Neuronal stem cell (in vitro differentiated cells): Measurements from ENCODE around the gene MGAT4B.

ENCODE experiments used
- DNase-seq: peaks from one replicate; pipeline ENCODE4 v3.0.0-alpha.2; 2013; ENCODE audit warnings: low spot score
- H2AFZ ChIP-seq: one replicate; pipeline ENCODE4 v1.6.1; 2013; ENCODE audit warnings: mild to moderate bottlenecking, low read length, inconsistent platforms
- H2AK5ac ChIP-seq: 2 replicates; pipeline ENCODE4 v1.6.1; 2013; ENCODE audit warnings: low read depth, mild to moderate bottlenecking, inconsistent platforms, low read length, moderate library complexity, mixed read lengths
- H2BK120ac ChIP-seq: 2 replicates; pipeline ENCODE4 v1.6.1; 2013; ENCODE audit warnings: low read depth, mild to moderate bottlenecking, inconsistent platforms, low read length, moderate library complexity, mixed read lengths
- H2BK12ac ChIP-seq: one replicate; pipeline ENCODE4 v1.6.1; 2013; ENCODE audit warnings: low read length, inconsistent platforms
- H2BK15ac ChIP-seq: 2 replicates; pipeline ENCODE4 v1.6.1; 2013; ENCODE audit warnings: mild to moderate bottlenecking, low read length, inconsistent platforms, mixed read lengths
- H2BK5ac ChIP-seq: one replicate; pipeline ENCODE4 v1.6.1; 2013; ENCODE audit warnings: inconsistent platforms, mild to moderate bottlenecking, low read length, moderate library complexity
- H3K14ac ChIP-seq: one replicate; pipeline ENCODE4 v1.6.1; 2013; ENCODE audit warnings: low read length, inconsistent platforms
- H3K18ac ChIP-seq: 2 replicates; pipeline ENCODE4 v1.6.1; 2013; ENCODE audit warnings: low read length, inconsistent platforms
- H3K23ac ChIP-seq: 2 replicates; pipeline ENCODE4 v1.6.1; 2013; ENCODE audit warnings: low read depth, mild to moderate bottlenecking, mixed read lengths, low read length, inconsistent platforms; ENCODE audit not compliant: poor library complexity
- H3K27ac ChIP-seq: replicated peaks from 3 replicates; pipeline ENCODE4 v1.5.1; 2013; ENCODE audit warnings: low read length, inconsistent platforms
- H3K27me3 ChIP-seq, 3 experiments: 2 replicates each; pipeline ENCODE4 v1.6.1; 2013; ENCODE audit warnings: low read length in 3 of 3, mild to moderate bottlenecking in 2 of 3, inconsistent platforms in 1 of 3, low read depth in 1 of 3, mixed read lengths in 1 of 3, moderate library complexity in 1 of 3; ENCODE audit not compliant: control insufficient read depth in 3 of 3, insufficient read depth in 3 of 3
- H3K36me3 ChIP-seq, 2 donors: replicated peaks in 1 of 2; 2 replicates each; pipeline ENCODE4 v1.6.1; 2013; ENCODE audit warnings: low read length in 2 of 2; ENCODE audit not compliant: control insufficient read depth in 2 of 2, insufficient read depth in 2 of 2
- H3K4ac ChIP-seq: 2 replicates; pipeline ENCODE4 v1.6.1; 2013; ENCODE audit warnings: inconsistent platforms, mild to moderate bottlenecking, low read length, moderate library complexity
- H3K4me1 ChIP-seq, 2 donors: 1 replicate in 1 of 2; 2 replicates in 1 of 2; pipeline ENCODE4 v1.6.1; 2013; ENCODE audit warnings: low read length in 2 of 2, low read depth in 1 of 2; ENCODE audit not compliant: control insufficient read depth in 2 of 2, insufficient read depth in 1 of 2
- H3K4me2 ChIP-seq: one replicate; pipeline ENCODE4 v1.6.1; 2013; ENCODE audit warnings: mild to moderate bottlenecking, low read length, inconsistent platforms; ENCODE audit not compliant: insufficient read depth, poor library complexity, severe bottlenecking
- H3K4me3 ChIP-seq, 2 donors: 2 replicates each; pipeline ENCODE4 v1.5.1; 2013; ENCODE audit warnings: low read length in 2 of 2, mild to moderate bottlenecking in 2 of 2, inconsistent platforms in 1 of 2, moderate library complexity in 1 of 2
- H3K79me1 ChIP-seq: one replicate; pipeline ENCODE4 v1.6.1; 2013; ENCODE audit warnings: low read depth, mild to moderate bottlenecking, inconsistent platforms, low read length, moderate library complexity
- H3K9ac ChIP-seq: one replicate; pipeline ENCODE4 v1.6.1; 2013; ENCODE audit warnings: mild to moderate bottlenecking, low read depth, low read length, inconsistent platforms; ENCODE audit not compliant: poor library complexity
- H3K9me3 ChIP-seq, 2 donors: replicated peaks in 1 of 2; 2 replicates each; pipeline versions ENCODE3 to v1.6.1; 2013; ENCODE audit warnings: low read length in 2 of 2, mild to moderate bottlenecking in 2 of 2, inconsistent platforms in 1 of 2, low read depth in 1 of 2, mixed read lengths in 1 of 2, moderate library complexity in 1 of 2; ENCODE audit not compliant: control insufficient read depth in 2 of 2, insufficient read depth in 1 of 2
- H4K8ac ChIP-seq: one replicate; pipeline ENCODE4 v1.6.1; 2013; ENCODE audit warnings: low read depth, mild to moderate bottlenecking, inconsistent platforms, low read length, moderate library complexity
- H4K91ac ChIP-seq: one replicate; pipeline ENCODE4 v1.6.1; 2013; ENCODE audit warnings: low read length, low read depth, mild to moderate bottlenecking, inconsistent platforms; ENCODE audit not compliant: poor library complexity
- WGBS, 2 donors: extraction: QIAGEN DNeasy Blood & Tissue Kit; methylation state at CpG; one replicate each; pipeline ENCODE4 v1.1.7; 2013; ENCODE audit warnings: missing lambda C conversion rate in 2 of 2, mixed read lengths in 1 of 2; ENCODE audit not compliant: insufficient read length in 2 of 2, insufficient replicate concordance in 1 of 2; ENCODE audit errors: extremely low coverage in 2 of 2; 5-methylcytosine and 5-hydroxymethylcytosine counted together

Gene MGAT4B

DNA sequence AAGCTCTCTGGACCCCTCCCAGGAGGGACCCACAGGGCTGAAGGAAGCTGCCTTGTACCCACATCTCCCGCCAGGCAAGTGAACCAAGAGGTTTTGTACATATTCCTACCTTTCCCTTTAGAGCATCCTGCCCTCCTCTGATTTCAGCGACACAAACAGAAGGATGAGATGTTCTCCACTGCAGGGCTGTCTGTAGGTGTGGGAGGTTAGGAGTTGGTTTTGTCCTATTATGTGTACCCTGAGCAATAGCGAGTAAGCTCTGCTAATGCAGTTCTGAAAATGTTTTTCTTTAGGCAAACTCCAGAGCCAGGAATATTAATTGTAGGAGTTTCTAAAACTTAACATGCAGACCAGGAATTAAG lies 27.0 kb upstream of the MGAT4B start:
- Histone ChIP-seq H3K9me3 (peaks cover 10 to 14% of the 10 kb centered on the region in 2 donors), H3K27ac (no peak overlapping the region), H3K4ac (no peak overlapping the region), H2BK12ac (no peak overlapping the region), H2BK120ac (no peak overlapping the region), H3K4me1 (no peaks in the 10 kb centered on the region), H3K23ac (peak overlapping the region; percentile 80), H3K79me1 (peaks cover 9% of the 10 kb centered on the region), H3K9ac (no peak overlapping the region), H3K14ac (no peak overlapping the region), H3K4me2 (no peak overlapping the region), H2BK15ac (no peak overlapping the region), H2BK5ac (no peak overlapping the region), H4K91ac (no peak overlapping the region), H4K8ac (no peak overlapping the region), H3K18ac (no peak overlapping the region), H3K27me3 (no peaks in the 10 kb centered on the region), H3K4me3 (no peak overlapping the region), H2AFZ (no peak overlapping the region), H2AK5ac (no peak overlapping the region), H3K36me3 (peaks cover 57 to 86% of the 10 kb centered on the region in 2 donors)
- no peak for DNase-seq
- no CpG with 5 or more reads among the region's 3 CpGs for WGBS, 2 donors

DNA sequence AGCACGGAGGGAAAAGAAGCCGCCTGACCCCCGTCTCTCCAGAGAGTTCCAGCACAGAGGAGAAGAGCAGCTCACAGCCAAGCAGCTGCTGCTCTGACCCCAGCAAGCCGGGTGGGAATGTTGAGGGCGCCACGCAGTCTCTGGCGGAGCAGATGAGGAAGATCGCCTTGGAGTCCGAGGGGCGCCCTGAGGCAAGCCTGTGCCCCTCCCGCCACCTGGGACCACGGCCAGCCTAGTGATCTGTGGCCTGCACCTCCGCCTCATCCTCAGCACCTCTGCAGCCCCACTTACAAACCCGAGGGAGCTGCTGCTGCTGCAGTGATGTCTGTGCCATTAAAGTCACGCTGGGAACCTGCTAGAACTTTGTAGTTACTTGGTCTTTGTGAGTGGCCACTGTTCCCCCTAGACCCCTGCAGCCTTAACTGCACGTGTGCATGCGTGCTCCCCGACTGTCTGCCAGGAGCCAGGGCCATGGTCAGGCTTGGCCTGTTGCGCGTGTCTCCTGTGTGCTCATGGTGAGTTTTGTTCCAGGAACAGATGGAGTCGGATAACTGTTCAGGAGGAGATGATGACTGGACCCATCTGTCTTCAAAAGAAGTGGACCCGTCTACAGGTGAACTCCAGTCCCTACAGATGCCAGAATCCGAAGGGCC lies 26.5 kb upstream of the MGAT4B start:
- no peak overlapping the region for H3K4ac ChIP-seq
- H2AK5ac ChIP-seq = peak overlapping the region; percentile 14
- peaks cover 55 to 84% of the 10 kb centered on the region in 2 donors for H3K36me3 ChIP-seq
- H3K14ac ChIP-seq = no peak overlapping the region
- peak overlapping the region; percentile 18 for H3K4me2 ChIP-seq
- no peak overlapping the region for H3K9ac ChIP-seq
- no peak for DNase-seq
- H2BK5ac ChIP-seq = no peak overlapping the region
- H3K23ac ChIP-seq = peak overlapping the region; percentile 80
- H4K8ac ChIP-seq = no peak overlapping the region
- H3K9me3 ChIP-seq = peaks cover 10 to 15% of the 10 kb centered on the region in 2 donors
- no peak overlapping the region for H2BK12ac ChIP-seq
- no peak overlapping the region for H2BK15ac ChIP-seq
- no peaks in the 10 kb centered on the region for H3K27me3 ChIP-seq
- H2AFZ ChIP-seq = no peak overlapping the region
- no peaks in the 10 kb centered on the region for H3K4me1 ChIP-seq
- WGBS, 2 donors = no CpG with 5 or more reads among the region's 23 CpGs
- H4K91ac ChIP-seq = no peak overlapping the region
- peaks cover 9% of the 10 kb centered on the region for H3K79me1 ChIP-seq
- no peak overlapping the region for H3K27ac ChIP-seq
- no peak overlapping the region for H2BK120ac ChIP-seq
- no peak overlapping the region for H3K18ac ChIP-seq
- H3K4me3 ChIP-seq = no peak overlapping the region

DNA sequence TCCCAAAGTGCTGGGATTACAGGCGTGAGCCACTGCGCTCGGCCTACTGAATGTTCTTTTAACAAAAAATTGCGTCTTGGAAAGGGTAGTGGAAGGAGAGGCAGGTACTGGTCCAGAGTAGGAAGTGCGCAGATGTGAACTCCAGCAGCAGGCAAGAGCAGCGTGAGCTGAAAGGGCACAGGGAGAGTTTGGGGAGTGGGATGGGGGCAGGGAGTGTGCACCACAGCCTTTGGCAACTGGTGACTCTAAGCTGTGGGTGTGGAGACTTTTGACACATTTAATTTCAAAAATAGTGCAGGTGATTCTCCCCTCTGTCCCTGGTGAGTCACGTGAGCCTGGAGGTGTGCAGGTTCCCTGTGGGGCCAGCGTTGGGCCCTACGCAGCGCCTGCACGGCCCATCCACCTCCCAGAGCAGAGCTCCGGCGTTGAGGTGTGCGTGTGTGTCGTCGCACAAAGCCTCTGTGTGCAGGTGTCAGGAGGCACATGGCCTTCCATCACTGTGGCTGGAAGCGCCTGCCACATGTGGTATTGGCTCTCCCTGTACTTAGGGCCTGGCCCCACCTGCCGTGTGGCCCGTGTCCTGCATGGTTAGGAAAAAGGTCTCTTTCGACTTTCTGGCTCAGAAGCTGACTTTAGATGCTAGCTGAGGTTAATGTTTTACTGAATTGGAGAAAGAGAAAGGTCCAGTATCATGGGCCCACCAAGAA lies 25.5 kb upstream of the MGAT4B start:
- no peak for DNase-seq
- H3K18ac ChIP-seq = no peak overlapping the region
- H2BK12ac ChIP-seq = no peak overlapping the region
- H3K4me2 ChIP-seq = no peak overlapping the region
- H4K8ac ChIP-seq = no peak overlapping the region
- H2BK5ac ChIP-seq = no peak overlapping the region
- peaks cover 10 to 15% of the 10 kb centered on the region in 2 donors for H3K9me3 ChIP-seq
- H2AFZ ChIP-seq = no peak overlapping the region
- H4K91ac ChIP-seq = no peak overlapping the region
- no peak overlapping the region for H2BK15ac ChIP-seq
- no CpG with 5 or more reads among the region's 20 CpGs for WGBS, 2 donors
- no peaks in the 10 kb centered on the region for H3K27me3 ChIP-seq
- peaks cover 7% of the 10 kb centered on the region for H3K79me1 ChIP-seq
- peak overlapping the region; percentile 75 for H2AK5ac ChIP-seq
- H2BK120ac ChIP-seq = no peak overlapping the region
- H3K14ac ChIP-seq = no peak overlapping the region
- H3K4me1 ChIP-seq = no peaks in the 10 kb centered on the region
- peak overlapping the region; percentile 25 for H3K9ac ChIP-seq
- peaks cover 47 to 84% of the 10 kb centered on the region in 2 donors for H3K36me3 ChIP-seq
- H3K23ac ChIP-seq = peak overlapping the region; percentile 87
- H3K4me3 ChIP-seq = no peak overlapping the region
- no peak overlapping the region for H3K27ac ChIP-seq
- H3K4ac ChIP-seq = no peak overlapping the region

DNA sequence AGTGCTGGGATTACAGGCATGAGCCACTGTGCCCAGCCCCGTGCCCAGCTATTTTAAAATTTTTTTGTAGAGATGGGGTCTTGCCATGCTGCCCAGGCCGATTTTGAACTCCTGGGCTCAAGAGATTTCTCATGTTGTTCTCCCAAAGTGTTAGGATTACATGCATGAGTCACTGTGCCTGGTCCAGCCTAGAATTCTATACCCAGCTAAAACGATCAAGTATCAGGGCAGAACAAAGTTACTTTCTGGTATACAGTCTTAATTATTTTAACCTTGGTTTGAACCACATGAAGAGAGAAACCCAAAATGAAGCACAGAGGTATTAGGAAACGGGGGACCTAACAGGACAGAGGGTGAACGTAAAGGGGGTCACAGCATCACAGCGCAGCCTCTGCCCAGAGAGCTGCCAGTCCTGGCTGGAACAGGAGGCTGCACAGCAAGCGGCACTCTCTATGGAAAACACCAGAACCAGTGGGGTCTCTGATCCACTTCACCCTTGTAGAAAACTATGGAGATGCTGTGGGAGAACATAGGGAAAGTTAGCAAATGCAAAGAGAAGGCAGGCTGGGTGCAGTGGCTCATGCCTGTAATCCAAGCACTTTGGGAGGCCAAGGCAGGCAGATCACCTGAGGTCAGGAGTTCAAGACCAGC lies 24.3 kb upstream of the MGAT4B start:
- DNase-seq = no peak
- peaks cover 8 to 15% of the 10 kb centered on the region in 2 donors for H3K9me3 ChIP-seq
- H3K18ac ChIP-seq = no peak overlapping the region
- H2BK12ac ChIP-seq = no peak overlapping the region
- no peak overlapping the region for H2BK120ac ChIP-seq
- H3K79me1 ChIP-seq = peaks cover 7% of the 10 kb centered on the region
- H4K8ac ChIP-seq = no peak overlapping the region
- no peak overlapping the region for H3K4me3 ChIP-seq
- no peak overlapping the region for H4K91ac ChIP-seq
- H3K14ac ChIP-seq = no peak overlapping the region
- peaks cover 36 to 84% of the 10 kb centered on the region in 2 donors for H3K36me3 ChIP-seq
- no peak overlapping the region for H3K9ac ChIP-seq
- no peak overlapping the region for H2AFZ ChIP-seq
- H2AK5ac ChIP-seq = no peak overlapping the region
- no peaks in the 10 kb centered on the region for H3K4me1 ChIP-seq
- H3K4me2 ChIP-seq = no peak overlapping the region
- H2BK15ac ChIP-seq = no peak overlapping the region
- no peak overlapping the region for H2BK5ac ChIP-seq
- WGBS, 2 donors = no CpG with 5 or more reads among the region's 7 CpGs
- H3K23ac ChIP-seq = no peak overlapping the region
- no peak overlapping the region for H3K27ac ChIP-seq
- H3K27me3 ChIP-seq = no peaks in the 10 kb centered on the region
- H3K4ac ChIP-seq = no peak overlapping the region
